Medulla oblongata (tissue), 1 donor: ENCODE measurements around the gene HSFX1.

Experiments used
- DNase-seq: peaks from one replicate; pipeline ENCODE4 v3.0.0-alpha.2; 2015; ENCODE audit errors: extremely low spot score

HSFX1 gene

DNA sequence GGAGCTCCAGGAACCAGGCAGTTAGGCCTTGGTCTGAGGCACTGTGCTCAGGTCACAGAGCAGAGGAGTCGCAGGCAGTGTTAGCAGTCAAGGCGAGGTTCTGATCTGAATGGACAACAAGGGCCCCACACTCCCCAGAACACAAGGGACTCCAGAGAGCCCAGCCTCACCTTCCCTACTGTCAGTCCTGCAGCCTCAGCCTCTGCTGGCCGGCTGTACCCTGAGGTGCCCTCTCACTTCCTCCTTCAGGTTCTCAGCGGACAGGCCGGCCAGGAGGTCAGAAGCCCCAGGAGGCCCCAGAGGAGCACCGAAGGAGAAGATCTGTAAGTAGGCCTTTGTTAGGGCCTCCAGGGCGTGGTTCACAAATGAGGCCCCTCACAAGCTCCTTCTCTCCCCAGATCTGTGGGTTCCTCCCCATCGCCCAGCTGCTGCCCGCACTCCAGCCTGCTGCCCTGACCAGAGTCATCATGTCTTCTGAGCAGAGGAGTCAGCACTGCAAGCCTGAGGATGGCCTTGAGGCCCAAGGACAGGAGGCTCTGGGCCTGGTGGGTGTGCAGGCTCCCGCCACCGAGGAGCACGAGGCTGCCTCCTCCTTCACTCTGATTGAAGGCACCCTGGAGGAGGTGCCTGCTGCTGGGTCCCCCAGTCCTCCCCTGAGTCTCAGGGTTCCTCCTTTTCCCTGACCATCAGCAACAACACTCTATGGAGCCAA is 34.0 kb downstream of the HSFX1 start:
- DNase-seq = no peak

DNA sequence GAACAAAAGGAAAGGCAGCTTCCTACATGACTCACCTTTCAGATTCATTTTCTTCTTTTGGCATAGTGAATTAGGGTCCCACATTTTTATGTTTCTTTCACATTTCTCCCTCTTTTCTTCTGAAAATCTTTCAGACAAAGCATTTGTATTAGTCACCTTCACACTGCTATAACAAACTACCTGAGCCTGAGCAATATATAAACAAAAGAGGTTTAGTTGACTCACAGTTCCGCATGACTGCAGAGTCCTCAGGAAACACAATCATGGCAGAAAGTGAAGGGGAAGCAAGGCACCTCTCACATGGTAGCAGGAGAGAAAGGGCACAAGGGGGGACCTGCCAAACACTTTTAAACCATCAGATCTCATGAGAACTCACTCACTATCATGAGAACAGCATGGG is 44.8 kb downstream of the HSFX1 start:
- no peak for DNase-seq

DNA sequence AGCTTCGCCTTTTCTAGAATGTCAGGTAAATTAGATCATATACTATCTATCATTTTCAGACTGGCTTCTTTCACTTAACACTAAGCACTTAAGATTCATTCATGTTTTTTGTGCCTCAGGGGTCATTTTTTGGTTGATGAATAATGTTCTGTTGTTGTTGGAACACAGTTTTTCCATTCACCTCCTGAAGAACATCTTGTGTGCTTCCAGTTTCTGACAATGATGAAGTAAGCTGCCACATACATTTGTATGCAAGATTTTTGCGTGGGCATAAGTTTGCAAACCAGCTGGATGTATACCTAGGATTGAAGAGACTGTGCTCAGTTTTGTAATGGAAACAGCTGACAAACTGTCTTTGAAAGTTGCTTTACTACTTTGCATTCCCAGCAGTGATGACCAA is 45.5 kb downstream of the HSFX1 start:
- no peak for DNase-seq

- no peak for DNase-seq
Measured at GRCh38 chrX:149825424-149825823, 51.6 kb downstream of the HSFX1 start.
